DMS153 treated with DMSO at 0.1 percent for 48 hours (cell line): ENCODE data around the gene FBXW9.
"Not testable (repeated sequence)": the region's sequence is repeated elsewhere in the genome, so short reads cannot be mapped to it uniquely, and the experiment has no call there.

Experiments used
- DNase-seq: peaks from one replicate; lab custom pipeline; 2025; ENCODE audit not compliant: unreplicated experiment; lab: John Stamatoyannopoulos, UW

The FBXW9 gene

DNA sequence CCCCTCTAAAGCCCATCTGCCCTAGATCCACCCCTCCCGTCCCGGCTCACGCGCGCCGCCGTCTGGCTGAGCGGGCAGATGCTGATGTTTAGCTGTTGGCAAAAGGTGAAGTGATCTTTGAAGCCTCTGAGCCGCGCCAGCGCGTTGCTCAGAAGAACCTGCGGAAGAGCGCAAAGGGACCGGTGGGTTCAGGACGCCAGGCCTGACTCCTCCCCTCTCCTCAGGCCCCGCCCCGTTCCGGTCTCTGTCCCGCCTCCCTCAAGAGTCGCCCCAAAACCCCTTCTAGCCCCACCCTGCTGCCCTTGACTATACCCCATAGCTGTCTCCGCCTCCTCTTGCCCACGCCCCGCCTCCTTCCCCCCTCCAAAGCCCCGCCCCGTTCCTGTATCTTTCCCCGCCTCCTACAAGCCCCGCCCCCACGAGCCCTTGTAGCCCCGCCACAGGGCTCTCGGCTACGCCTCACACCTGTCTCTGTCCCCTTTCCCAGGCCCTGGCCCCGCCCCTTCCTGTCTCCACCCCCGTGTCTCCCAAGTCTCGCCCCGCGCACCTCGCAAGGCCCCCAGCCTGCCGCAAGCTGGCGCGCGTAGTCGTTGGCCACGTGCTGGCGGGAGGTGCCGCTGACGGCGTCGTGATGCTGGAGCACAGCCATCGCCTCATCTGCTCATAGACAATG is 39.4 kb downstream of the FBXW9 start:
- DNase-seq, result no peak

DNA sequence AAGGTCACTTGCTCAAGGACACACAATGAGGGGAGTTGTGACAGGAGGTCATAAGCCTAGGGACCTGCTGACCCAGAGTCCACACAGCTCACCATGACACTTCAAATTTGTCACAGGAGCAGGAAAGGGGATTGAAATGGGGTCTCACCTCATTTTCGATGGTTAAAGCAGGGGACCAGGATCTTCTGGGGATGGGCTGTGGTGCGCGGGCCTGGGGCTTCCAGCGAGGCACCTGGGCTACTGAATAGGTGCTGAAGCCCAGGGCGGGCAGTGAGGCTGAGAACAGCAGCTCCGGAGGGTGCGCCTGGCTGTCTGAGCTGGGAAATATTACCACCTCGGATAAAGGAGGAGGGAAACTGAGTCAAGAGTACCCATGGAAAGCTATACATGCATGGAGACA is 40.9 kb downstream of the FBXW9 start:
- DNase-seq, result no peak

DNA sequence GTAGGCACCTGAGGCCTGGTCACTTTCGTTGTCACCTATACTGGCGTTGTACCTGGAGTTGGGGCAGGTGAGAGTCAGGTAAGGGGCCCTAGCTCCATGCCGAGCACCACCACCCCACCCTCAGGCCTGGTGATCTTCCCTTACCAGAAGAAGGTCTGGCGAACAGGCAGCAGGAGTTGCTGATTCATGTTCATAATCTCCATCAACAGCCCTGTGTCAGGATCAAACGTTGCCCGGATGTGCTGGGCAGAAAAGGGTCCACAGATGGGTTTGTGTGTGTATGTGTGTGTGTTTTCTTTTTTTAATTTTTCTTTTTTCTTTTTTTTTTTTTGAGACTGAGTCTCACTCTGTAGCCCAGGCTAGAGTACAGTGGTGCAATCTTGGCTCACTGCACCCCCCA is 44.2 kb downstream of the FBXW9 start:
- DNase-seq, result no peak

DNA sequence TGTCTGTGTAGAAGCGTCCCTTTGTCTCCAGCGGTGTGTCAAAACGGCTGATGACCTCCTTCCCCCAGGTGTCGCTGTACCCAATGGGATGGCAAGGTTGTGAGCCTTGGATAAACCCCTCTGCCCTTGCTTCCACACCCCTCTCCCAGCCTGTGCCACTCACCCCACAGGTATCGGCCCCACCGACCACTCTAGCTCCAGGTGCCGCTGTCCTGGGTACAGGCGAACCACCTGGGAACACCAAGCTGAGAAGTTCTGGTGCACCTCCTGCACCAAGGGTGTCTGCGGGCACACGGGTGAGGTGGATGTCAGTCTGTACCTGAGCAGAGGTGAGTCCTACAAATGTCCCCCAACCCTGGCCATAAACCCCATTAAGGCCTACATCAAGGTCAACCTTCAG is 46.5 kb downstream of the FBXW9 start:
- DNase-seq, result no peak

DNA sequence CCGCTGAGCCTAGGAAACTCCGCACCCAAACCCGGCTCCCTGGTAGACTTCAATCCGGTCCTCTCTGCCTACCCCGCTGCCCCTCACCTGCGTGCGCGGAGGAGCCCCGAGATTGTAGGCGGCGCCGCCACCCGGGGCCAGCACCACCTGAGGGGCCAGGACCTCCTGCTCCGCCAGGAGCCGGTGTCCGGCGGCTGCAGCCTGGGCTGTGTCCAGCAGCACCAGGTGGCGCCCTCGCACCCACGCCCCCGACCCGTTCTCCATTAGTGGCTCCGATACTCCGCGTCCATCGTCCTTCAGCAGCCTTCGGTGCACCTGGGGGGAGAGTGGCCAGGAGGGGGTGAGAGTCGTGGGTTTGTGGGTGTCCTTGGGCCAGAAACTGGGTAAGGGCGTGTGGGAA is 48.3 kb downstream of the FBXW9 start:
- DNase-seq, result no peak

DNA sequence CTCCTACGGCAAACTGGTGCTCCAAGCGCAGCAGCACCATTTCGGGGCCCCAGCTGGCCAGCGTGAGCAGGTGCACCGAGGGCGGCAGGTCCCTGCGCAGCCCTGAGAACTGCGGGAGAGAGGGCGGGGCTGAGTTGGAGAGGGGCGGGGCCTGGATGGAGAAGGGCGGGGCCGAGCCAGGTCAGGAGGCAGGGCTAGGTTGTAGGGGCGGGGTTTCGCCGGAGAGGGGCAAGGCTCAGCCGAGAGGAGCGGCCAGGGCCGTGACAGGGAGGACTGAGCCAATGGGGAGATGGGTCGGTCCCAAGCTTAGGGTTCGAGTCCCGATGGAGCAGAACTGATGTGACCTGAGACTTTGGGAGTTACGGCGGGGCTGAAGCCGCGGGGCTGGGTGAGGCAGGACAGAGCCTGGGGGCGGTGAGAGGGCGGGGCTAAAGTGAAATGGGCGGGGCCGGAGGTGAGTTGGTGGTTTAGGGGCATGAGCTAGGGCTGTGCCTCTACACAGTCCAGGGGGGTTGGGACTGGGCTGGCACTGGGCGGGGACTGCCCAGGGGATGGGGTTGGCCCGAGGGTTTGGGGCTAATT is 48.9 kb downstream of the FBXW9 start:
- peak; percentile 9 for DNase-seq

DNA sequence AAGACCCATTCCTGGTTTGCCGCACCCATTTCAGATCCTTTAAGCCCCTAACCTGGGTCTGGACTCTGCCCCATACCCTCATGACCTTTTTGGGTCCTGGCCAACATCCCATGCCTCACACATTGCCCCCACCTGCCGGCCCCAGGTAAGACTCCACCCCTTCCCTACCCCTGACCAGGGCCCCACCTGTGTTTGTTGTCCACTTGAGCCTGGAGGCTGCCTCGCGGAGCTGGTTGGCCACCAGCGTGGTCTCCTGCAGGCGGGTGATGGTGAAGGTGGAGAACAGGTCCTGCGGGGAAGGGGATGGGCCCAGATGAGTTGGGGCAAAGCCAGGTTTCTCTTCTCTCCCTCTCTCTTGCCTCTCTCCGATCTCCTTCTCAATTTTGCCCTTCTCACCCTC is 49.4 kb downstream of the FBXW9 start:
- no peak for DNase-seq

DNA sequence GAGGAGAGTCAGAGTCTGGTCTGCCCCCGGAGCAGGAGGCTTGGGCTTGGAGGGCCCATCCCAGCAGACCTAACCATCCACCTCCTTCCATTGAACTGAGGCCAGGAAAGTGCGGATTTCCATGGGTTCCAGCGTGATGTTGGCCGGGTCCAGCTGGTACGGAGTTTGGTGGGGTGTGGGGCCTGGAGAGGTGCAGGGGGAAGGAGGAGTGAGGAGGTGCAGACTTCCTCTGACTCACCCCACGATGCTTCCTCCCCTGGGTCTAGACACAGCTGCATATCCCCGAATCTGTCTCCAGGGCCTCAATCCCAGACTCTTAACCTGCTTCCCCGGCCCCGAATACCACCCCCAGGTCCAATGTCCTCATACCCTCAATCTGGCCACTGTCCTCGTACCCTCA is 49.9 kb downstream of the FBXW9 start:
- no peak for DNase-seq

DNA sequence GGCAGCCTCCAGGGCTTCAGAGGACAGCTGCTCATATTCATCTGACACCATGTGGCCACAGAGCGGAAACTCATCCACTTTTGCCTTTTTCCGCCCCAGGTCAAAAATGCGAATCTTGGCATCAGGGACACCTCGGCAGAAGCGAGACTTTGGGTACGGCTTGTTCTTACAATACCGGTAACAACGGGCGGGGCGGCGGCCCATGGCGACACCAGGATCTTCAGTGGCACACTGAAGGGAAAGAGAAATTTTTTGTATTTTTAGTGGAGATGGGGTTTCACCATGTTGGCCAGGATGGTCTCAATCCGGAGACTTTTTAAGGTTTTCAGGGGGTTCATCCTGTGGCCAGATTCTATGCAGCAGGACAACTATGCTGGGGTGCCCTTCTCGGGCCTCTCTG is 52.7 kb downstream of the FBXW9 start:
- not testable (repeated sequence) for DNase-seq

DNA sequence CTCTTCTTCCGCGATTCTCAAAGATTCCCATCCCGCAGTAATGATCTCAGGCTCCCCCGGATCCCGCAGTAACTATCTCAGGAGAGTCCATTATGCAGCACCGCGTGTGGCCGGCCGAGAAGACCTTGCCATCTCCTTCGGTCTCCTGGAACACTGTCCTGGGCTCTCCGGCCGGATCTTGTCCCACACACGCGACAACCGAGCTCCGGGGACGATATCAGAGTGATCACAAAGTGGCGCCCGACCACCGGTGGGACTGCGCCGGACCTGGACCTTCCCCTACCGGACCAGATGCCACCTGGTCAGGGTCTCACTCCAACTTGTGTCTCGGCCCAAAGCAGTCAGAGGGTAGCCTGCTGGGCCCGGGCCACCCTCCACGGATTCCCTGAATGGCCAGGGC is 53.9 kb downstream of the FBXW9 start:
- no peak for DNase-seq

DNA sequence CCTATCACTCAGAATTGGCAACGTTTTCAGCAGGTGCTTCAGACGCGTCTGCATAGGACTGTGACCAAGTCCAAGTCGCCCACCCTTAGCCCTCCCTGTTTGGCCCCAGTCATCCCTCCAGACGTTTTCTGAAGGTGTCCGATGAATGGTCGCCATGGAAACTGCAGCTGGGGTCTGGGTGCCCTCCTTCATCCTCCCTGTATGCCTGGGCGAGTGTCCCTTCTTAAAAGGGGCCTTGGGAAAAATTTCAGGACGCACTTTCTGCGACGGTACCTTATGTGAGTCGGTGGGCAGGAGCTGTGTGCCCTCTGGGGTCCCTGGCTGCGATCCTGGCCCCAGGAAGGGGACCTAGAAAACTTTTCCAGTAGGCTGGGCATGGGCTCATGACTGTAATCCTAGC is 55.0 kb downstream of the FBXW9 start:
- DNase-seq, result no peak

DNA sequence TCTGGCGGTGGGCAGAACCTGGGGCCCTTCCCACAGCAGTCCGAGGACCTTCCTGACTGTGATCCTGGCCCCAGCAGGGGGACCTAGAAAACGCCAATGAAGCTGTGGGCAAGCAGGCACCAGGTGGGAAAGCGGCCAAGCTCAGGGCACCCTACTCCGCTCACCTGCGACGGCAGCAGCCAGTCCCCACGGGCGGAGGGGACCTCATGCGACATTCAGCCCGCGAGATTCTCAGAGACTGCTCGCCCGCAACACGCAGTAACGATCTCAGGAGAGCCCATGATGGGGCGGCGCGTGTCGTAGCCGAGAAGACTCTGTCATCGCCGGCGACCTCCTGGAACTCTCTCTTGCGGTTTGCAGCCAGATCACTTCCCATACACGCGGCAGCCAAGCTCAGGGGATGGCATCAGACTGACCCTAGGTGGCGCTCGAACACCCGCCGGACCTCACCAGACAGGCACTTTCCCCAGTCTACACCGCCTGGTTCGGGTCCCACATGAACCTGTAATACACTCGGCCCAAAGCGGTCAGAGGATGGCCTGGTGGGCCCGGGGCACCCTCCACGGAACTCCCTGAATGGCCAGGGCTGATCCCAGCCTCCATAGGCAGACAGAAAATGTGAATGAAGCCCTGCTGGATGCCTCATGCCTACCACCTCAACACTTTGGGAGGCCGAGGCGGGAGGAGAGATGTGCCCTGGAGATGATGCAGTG is 56.4 kb downstream of the FBXW9 start:
- no peak for DNase-seq
